Activated CD4-positive, alpha-beta T cell treated with anti-CD3 and anti-CD28 coated beads for 4 hours (primary cell): ENCODE results near the gene LRRC37B.
"Not testable (repeated sequence)": the region's sequence is repeated elsewhere in the genome, so short reads cannot be mapped to it uniquely, and the experiment has no call there.

Experiments used
- DNase-seq, 2 donors: peaks; one replicate each; pipeline ENCODE4 v3.0.0-alpha.2; 2020

LRRC37B gene

GRCh38 chr17:32006957-32007462 lies at the start of gene LRRC37B:
TSS of gene LRRC37B (plus strand) at chr17:32007383. CDS start at chr17:32021393, 14,010 bp downstream.
- peak; percentile 80 to 89 for DNase-seq

DNA sequence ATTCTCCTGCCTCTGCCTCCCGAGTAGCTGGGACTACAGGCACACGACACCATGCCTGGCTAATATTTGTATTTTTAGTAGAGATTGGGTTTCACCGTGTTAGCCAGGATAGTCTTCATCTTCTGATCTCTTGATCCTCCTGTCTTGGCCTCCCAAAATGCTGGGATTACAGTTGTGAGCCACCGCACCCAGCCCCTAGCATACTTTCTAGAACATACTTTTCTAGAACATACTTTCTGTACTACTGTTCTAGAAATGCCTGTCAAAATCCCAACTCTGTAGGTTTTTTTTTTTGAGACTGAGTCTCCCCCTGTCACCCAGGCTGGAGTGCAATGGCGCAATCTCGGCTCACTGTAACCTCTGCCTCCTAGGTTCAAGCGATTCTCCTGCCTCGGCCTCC lies 43.1 kb upstream of the LRRC37B start:
- DNase-seq: not testable (repeated sequence)

DNA sequence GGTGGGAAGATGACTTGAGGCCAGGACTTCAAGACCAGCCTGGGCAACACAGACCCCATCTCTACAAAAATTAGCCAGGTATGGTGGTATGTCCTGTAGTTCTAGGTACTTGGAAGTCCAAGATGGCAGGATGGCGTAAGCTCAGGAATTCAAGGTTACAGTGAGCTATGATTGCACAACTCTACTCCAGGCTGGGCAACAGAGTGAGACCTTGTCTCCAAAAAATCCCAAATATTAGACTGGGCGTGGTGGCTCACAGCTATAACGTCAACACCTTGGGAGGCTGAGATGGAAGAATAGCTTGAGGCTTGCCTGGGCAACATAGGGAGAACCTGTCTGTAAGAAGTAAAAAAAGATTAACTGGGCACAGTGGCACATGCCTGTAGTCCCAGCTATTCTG lies 39.5 kb upstream of the LRRC37B start:
- no peak for DNase-seq

DNA sequence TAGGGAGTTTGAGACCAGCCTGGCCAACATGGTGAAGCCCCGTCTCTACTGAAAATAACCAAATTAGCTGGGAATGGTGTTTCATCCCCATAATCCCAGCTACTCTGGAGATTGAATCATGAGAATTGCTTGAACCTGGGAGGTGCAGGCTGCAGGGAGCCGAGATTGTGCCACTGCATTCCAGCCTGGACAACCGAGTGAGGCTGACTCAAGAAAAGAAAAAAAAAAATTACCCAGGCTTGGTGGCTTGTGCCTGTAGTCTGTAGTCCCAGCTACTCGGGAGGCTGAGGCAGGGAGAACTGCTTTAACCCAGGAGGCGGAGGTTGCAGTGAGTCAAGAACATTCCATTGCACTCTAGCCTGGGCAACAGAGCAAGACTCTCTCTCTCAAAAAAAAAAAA lies 36.8 kb upstream of the LRRC37B start:
- DNase-seq: not testable (repeated sequence)

GRCh38 chr17:31974269-31975071 lies 32.7 kb upstream of the LRRC37B start:
- not testable (repeated sequence) for DNase-seq

DNA sequence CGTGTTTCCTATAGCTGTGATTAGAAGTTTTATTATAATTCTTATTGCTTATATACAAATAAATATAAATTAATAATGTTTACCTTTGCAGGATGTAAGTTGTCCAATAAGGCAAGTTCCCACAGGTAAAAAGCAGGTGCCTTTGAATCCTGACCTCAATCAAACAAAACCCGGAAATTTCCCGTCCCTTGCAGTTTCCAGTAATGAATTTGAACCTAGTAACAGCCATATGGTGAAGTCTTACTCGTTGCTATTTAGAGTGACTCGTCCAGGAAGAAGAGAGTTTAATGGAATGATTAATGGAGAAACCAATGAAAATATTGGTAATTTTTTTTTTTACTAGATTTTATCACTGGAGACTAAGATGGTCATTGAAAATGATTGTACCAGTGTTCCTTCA lies 31.8 kb upstream of the LRRC37B start:
- not testable (repeated sequence) for DNase-seq

- DNase-seq: not testable (repeated sequence)
These were observed 15.4 kb upstream of the LRRC37B start for GRCh38 chr17:31991821-31992220.

DNA sequence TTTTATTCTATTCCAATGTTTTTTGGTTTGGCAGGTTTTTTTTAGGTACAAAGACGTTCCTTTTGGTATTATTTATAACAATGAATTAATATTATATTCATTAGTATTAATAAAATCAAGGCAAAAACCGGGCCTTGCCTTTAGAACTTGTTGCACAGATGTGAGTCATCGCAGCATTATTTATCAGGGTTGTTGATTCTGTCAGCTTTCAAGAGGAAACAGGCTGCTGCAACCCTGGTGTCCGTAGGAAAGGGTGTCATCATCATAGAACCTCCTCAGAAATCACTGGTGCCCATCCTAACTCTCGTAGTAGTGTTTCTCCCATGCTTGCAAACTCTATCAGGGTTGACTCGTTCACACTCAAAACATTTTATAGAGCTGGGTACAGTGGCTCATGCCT lies 10.2 kb upstream of the LRRC37B start:
- no peak for DNase-seq

- peak; percentile 30 to 34 for DNase-seq
These were observed 498 bp downstream of the LRRC37B start for GRCh38 chr17:32007463-32008298.

- no peak for DNase-seq
These were observed 2.0 kb downstream of the LRRC37B start for GRCh38 chr17:32009262-32009542.

GRCh38 chr17:32010114-32010513 lies 2.9 kb downstream of the LRRC37B start:
- no peak for DNase-seq

DNA sequence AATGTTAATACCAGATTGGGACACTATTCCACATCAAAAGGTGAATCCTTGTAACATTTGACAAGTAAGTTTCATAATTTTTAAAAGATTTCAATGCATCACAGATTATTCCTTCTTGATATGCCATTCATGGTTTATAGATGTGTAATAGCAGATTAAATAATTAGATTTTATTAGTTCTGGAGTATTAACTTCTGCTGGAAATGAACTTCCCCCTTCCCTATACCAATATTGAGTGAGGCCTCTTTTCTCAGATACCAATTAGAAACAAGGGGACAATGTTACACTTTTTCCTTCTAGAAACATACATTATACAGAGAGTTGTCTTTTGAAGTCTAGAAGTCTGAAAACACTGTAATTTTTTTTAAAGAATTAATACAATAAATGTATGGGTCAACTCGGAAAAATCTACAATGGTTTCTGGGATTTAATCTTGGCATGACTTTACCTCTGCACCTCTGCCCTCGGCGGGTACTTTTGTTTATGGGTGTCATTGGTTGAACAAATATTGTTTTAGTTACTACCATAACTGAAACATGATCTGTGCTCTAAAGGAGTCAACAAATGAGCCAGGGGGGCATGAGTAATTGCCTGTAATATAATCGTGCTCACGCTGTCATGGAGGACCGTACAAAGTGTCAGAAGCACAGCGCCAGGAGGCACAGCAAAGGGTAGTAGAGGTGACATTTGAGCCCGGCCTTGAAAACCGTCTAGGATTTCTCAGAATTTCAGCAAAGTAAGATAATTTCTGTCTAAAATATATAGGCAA lies 8.2 kb downstream of the LRRC37B start:
- DNase-seq: no peak

DNA sequence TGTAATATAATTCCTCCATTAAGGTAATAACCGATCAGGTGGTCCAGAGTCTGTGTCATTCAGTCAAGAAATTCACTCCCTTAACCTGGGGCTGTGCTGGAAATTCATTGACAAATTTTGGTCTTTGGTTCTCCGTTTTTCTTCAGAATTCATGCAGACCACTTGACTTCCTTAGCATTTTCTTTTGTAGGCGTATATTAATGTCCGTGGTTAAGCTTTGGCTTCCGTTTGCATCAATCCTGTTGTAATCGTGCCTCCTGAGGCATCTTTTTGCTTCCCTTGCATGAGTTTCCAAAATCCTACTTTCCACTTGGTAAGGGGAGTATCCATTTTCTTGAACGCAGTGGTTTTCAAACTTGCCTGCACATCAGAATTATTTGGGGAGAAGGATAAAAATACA lies 9.0 kb downstream of the LRRC37B start:
- DNase-seq: no peak

DNA sequence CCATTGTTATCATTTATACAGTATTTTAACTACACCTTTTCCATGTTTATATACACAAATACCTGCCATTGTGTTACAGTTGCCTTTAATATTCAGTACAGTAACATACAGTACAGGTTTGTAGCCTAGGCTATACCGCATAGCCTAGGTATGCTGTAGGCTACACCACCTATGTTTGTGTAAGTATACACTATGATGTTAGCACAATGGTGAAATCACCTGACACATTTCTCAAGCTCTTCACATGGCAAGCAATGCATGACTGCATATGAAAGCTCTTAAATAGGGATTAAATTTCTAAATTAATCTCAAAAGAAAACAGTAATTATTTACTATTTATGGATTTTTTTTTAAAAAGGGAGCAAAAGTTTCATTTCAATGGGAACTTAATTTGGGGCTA lies 12.0 kb downstream of the LRRC37B start:
- no peak for DNase-seq

DNA sequence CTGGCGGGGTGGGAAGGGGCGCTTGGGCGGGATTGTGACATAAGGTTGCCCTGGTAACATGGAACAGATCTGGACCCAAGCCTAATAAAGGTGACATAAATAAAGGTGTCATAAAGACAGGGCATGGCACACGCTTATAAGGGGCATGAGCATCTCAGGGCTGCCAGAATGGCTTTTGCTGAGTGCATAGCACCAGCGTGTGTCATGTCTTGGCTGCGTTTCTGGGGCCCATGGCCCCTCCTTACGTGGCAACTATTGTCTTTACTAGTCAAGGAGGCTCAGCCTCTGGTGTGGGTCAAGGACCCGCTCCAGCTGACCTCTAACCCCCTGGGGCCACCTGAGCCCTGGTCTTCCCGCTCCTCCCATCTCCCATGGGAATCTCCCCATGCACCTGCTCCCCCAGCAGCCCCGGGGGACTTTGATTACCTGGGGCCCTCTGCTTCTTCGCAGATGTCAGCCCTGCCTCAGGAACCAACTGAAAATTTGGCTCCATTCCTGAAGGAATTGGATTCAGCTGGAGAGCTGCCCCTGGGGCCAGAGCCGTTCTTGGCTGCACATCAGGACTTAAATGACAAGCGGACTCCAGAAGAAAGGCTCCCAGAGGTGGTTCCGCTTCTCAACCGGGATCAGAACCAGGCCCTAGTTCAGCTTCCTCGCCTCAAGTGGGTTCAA lies 13.9 kb downstream of the LRRC37B start:
- DNase-seq: no peak

DNA sequence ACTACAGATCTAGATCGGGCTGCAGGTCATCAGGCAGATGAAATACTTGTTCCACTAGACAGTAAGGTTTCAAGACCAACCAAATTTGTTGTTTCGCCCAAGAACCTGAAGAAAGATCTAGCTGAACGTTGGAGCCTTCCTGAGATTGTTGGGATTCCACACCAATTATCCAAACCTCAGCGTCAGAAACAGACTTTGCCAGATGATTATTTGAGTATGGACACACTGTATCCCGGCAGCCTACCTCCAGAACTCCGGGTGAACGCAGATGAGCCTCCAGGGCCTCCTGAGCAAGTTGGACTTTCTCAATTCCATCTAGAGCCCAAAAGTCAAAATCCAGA lies 14.4 kb downstream of the LRRC37B start:
- DNase-seq: no peak

GRCh38 chr17:32022554-32022953 lies 15.4 kb downstream of the LRRC37B start:
- not testable (repeated sequence) for DNase-seq

DNA sequence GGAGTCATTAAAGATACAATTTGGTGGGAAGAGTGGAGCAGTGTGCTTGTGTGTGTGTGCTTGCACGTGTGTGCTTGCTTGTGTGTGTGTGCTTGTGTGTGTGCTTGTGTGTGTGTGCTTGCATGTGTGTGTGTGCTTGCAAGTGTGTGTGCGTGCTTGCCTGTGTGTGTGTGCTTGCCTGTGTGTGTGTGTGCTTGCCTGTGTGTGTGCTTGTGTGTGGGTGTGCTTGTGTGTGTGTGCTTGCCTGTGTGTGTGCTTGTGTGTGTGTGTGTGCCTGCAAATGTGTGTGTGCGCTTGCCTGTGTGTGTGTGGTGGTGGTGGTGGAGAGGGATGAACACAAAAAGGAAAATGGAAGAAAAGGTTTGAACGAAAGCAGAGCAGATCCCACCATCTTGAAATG lies 20.1 kb downstream of the LRRC37B start:
- not testable (repeated sequence) for DNase-seq

GRCh38 chr17:32033223-32033622 lies 26.0 kb downstream of the LRRC37B start:
- DNase-seq: no peak

DNA sequence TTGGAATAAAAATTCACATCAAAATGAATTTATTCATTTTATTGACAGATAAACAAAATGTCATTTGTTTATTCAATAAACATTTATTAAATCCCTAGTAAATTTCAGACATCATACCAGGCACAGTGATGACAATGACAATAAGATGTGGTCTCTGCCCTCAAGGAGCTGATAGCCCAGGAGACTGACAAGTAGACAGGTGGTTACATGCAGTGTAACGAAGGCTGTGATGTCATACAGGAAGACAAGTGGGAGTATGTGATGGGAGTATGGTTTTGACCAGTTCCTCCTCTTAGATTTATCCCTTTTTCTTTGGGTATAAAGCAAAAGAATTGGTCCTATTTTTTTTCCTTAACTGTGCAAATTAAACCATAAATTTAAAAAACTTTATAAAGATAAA lies 26.6 kb downstream of the LRRC37B start:
- DNase-seq: not testable (repeated sequence)

DNA sequence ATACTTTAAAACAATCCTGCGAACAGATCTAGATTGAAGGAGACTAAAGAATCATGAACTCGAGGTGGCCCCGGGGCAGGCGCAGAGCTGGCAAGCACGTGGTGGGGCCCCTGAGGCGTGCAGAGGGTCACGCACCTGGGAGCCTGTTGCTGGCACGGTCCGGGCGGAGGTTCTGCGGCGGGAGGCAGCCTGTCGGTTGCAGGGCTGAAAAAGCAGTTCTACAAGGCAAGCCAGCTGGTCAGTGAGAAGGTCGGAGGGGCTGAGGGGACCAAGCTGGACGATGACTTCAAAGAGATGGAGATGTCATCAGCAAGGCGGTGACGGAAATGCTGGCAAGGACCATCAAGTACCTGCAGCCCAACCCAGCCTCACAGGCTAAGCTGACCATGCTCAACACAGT lies 33.1 kb downstream of the LRRC37B start:
- not testable (repeated sequence) for DNase-seq

DNA sequence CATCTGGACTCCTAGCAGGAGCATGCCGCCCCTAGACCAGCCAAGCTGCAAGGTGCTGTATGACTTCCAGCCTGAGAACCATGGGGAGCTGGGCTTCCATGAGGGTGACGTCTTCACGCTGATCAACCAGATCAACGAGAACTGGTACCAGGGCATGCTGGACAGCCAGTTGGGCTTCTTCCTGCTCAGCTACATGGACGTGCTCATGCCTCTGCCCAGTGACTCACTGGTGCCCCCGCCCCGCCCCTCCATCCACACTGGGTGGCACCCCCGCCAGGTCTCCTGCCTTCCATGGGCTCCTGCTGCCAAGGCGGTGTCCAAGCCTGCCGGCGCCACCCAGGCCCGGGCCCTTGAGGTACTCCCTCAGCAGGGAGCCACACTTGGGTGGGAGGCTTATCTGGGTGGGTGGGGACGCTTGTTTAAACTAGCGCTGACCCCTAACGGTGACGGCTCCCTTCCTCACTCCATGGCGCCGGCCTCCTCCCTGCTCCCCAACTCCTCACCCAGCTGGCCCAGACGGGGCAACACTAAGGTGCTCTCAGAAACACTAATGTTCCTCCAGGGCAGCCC lies 34.2 kb downstream of the LRRC37B start:
- DNase-seq: not testable (repeated sequence)
